ENCODE data around the gene TMED7. TPM values are rescaled to one million over a fixed set of nuclear protein-coding genes. Genes with fewer than 3 reads are reported as not detected.

The TMED7 gene
- total and polyA plus RNA-seq, 2 of the 13 experiments (the other 11 are each of a cell fraction or from before 2014, with no cell fraction given): 58.0 to 113 TPM

DNA sequence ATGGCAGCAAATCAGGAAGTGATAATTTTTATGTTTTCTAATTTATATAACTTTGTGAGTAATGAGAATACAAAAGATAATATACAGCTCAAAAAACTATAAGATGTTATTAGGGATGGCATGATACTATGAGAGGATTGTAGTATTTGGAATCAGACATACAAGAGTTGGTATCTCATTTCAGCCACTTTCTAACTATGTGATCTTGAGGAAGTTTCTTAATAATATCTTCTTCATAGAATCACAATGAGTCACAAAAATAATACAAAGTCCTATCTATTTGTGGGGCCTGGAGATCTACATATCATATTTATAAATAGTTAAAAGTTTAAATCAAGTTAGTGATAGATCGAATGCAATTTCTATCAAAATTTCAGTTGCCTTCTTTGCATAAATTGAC lies 23.7 kb upstream of the TMED7 start:
- no peak overlapping the region for H3K4me3 ChIP-seq (replicated peaks in 1 of 3; ENCODE audit: insufficient read depth in 1 of 3, low read depth in 2 of 3, low read length in 3 of 3)
- H3K36me3 ChIP-seq (replicated peaks in 1 of 2; ENCODE audit: control insufficient read depth in 1 of 2, insufficient read depth in 2 of 2, low read length in 2 of 2): no peaks in the 10 kb centered on the region
- 48% methylated on average over 1 of the region's 1 CpG for WGBS (ENCODE audit: low lambda C conversion rate)
- no peak for ATAC-seq
- H3K9ac ChIP-seq (ENCODE audit: insufficient read depth, low read depth, low read length): no peak overlapping the region
- intact Hi-C loops (cut with micrococcal nuclease; ENCODE audit: unreplicated experiment): no loop called here
- no peak for FAIRE-seq
- no peak overlapping the region for H3K4me2 ChIP-seq (ENCODE audit: low read depth, low read length)
- no peak for DNase-seq (ENCODE audit: low spot score)
- H3K79me2 ChIP-seq (ENCODE audit: insufficient read depth, low read length): no peaks in the 10 kb centered on the region
- no peak overlapping the region for H3K27ac ChIP-seq (ENCODE audit: extremely low read length, insufficient read depth, low read length)
- no peaks in the 10 kb centered on the region for H3K4me1 ChIP-seq (ENCODE audit: insufficient read depth, low read length)
- no peak overlapping the region for H2AFZ ChIP-seq (ENCODE audit: low read length)
- in situ Hi-C loops (cut with HindIII; ENCODE audit: extremely low pct_ligation_motif_present, low pct_unique_long_range_greater_than_20kb): no loop called here
- no peaks in the 10 kb centered on the region for H4K20me1 ChIP-seq (ENCODE audit: insufficient read depth, low read length)
- TF ChIP-seq ZNF572 (CRISPR knock-in tag; IDR thresholded peaks at IDR 0.05): no peak
- no peak for TF ChIP-seq NONO (IDR thresholded peaks at IDR 0.05)
- no peak for TF ChIP-seq NONO (CRISPR knock-in tag; conservative IDR thresholded peaks at IDR 0.05)
- TF ChIP-seq GTF2F1 (IDR thresholded peaks at IDR 0.05; ENCODE audit: low read length): no peak
- no peak for TF ChIP-seq NFIB (CRISPR knock-in tag; IDR thresholded peaks at IDR 0.05; ENCODE audit: borderline replicate concordance)
- TF ChIP-seq ZNF691 (CRISPR knock-in tag; IDR thresholded peaks at IDR 0.05; ENCODE audit: borderline replicate concordance, low read depth): no peak
- TF ChIP-seq MNT (IDR thresholded peaks at IDR 0.05): no peak
- TF ChIP-seq FOXK2 (IDR thresholded peaks at IDR 0.05): no peak
- TF ChIP-seq CBX1 (IDR thresholded peaks at IDR 0.05; ENCODE audit: low read depth): no peak
- TF ChIP-seq TCF7L2 (IDR thresholded peaks at IDR 0.05; ENCODE audit: low read depth, low read length): no peak
- TF ChIP-seq GMEB1 (CRISPR knock-in tag; IDR thresholded peaks at IDR 0.05; ENCODE audit: borderline replicate concordance): no peak
- no peak for TF ChIP-seq RBM22 (optimal IDR thresholded peaks at IDR 0.05; ENCODE audit: low read length)
- TF ChIP-seq TFAP4 (IDR thresholded peaks at IDR 0.05; ENCODE audit: borderline replicate concordance, low read depth): no peak
- no TSS peak for BruUV-seq (replicated peaks)
- CTCF ChIA-PET (ENCODE audit: low intra/inter-chr PET ratio, low total read pairs): no interaction called here
- peaks cover 0 to 4% of the 10 kb centered on the region in 2 experiments; a peak in 2 of 5 replicates for H3K27me3 ChIP-seq (ENCODE audit: control insufficient read depth in 1 of 2, insufficient read depth in 2 of 2, low read length in 2 of 2)
- no peaks in the 10 kb centered on the region for H3K9me3 ChIP-seq (ENCODE audit: low read length)
- POLR2A ChIA-PET: no interaction called here

Data from HepG2 (cell line).